ENCODE results near the gene RPIA.
"Not testable (repeated sequence)": the region's sequence is repeated elsewhere in the genome, so short reads cannot be mapped to it uniquely, and the experiment has no call there.

Gene RPIA

DNA sequence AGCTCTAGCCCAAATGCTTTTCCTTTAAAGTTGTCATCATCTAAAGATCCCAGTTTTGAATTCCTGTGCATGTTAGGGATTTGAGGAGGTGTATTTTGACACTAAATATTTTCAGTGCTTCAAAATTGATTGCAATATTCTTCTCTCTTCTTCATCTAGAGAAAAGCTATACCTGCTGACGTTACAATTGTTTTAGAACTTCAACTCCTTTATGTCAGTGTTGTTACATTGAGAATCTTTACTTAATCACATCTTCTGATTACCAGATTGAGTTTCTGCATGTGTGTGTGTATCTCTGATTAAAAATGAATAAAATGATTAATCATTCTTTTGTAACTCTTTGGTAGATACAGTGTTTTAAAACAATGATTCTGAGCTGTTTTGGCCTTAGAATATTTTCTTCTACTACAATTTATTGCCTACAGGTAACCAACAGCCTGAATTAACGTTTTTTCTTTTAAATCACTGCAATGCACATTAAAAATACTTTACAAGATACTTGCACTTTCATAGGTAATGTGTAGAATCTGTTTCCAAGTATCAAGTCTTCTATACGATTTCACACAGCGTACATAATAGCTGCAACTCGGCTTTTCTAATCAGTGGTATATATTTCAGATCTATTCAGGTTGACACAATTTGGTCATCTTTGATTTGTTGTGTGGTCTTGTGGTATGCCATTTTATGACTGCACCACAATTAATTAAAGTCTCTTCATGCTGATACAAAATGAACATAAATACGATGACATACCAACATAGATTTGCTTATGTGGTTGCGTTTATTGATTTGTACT lies 82.0 kb downstream of the RPIA start:
- DNase-seq (ENCODE audit: low spot score) = not testable (repeated sequence)

DNA sequence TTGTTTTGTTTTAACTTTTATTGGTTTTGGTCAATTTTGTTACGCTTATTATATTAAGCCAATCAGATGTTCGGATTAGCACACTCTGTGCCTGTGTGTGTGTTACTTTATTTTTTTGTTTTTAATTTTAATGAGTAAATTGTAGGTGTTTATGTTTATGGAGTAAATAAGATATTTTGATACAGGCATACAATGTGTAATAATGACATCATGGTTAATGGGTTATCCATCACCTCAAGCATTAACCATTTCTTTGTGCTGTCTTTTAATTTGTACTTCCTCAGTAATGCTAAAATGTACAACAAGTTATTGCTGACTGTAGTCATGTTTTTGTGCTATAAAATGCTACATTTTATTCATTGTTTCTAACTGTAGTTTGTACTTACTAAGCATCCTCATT lies 97.7 kb downstream of the RPIA start:
- not testable (repeated sequence) for DNase-seq (ENCODE audit: low spot score)

DNA sequence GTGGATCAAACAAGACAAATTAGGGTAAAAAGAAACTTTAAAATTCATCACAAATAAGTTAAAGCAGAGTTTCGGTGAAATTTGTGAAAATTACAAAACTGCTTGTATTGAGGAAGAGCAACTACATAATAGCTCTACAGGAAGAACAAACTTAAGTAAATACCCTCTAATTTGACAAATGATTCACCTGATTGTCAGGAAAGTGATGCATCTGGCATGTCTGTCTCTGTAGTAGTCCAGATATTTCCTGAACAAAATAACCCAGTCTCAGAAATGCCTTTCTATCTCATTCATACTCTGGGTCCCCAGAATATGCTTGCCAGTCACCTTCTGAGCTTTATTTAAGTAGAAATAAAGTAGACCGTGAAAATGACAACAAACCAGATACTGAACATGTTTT lies 104.5 kb downstream of the RPIA start:
- DNase-seq (ENCODE audit: low spot score) = not testable (repeated sequence)

DNA sequence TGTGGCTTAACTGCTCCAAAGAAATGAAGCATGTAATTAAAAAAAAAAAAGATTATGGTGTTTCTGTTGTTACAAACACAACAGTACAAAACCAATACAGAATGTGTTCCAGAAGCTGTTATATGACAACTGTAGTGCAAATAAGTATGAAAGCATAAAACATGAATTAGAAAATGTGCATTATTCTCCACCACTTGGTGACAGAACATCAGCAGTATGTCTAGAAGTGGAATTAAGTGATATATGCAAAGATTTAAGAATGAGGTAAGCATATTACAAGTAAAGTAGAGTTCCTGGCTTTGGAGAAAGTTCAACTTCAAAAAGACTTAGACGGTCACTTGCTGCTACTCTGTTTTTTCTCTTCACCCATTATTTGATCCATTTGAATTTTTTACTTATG lies 105.0 kb downstream of the RPIA start:
- DNase-seq (ENCODE audit: low spot score) = not testable (repeated sequence)

DNA sequence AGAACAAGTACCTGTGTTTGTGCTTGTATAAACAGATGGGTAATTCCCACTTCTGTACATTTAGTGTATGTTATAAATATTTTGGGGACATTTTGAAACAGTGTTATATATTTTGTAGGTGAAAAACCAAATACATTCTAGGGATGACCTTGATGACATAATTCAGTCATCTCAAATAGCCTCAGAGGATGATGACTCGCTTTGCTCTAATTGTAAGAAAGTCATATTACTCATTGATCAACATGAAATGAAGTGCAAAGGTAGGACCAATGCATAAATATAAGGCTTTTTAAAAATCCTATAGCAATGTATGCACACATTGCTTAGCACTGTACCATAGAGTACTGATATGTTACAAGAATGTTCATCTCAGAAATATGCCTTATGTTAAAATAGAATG lies 105.7 kb downstream of the RPIA start:
- DNase-seq (ENCODE audit: low spot score) = not testable (repeated sequence)

All from AG08396 (cell line).